GM10248 (cell line): ENCODE data around the gene LRRC8A.

Experiments used
- CTCF ChIA-PET: fragments of 300-600 bp; sonication (Branson Sonifier 250); formaldehyde crosslinking; extraction: SDS; loops from one replicate; lab custom pipeline; 2021; ENCODE audit warnings: antibody characterized with exemption; lab: Yijun Ruan, JAX
- POLR2A ChIA-PET: fragments of 350-650 bp; sonication (Branson Sonifier 250); formaldehyde crosslinking; extraction: SDS; loops from one replicate; lab custom pipeline; 2020; ENCODE audit warnings: antibody characterized with exemption; lab: Yijun Ruan, JAX
- DNase-seq: peaks from one replicate; pipeline ENCODE4 v3.0.0; 2012; ENCODE audit errors: extremely low spot score
- CTCF ChIP-seq: IDR thresholded peaks from 2 replicates; pipeline ENCODE4 v1.5.1; 2012; ENCODE audit warnings: mild to moderate bottlenecking, low read depth; ENCODE audit errors: extremely low read depth, missing control alignments, control extremely low read depth

The LRRC8A gene

GRCh38 chr9:128895556-128895955 is 13.6 kb downstream of the LRRC8A start:
- ChIA-PET CTCF (interaction anchor here (1.5 kb wide), 1 partner anchor 33 kb away, joined by 7 read pairs; no protein-coding TSS in a partner anchor), POLR2A (no interaction called here)
- no peak for DNase-seq
- no peak for TF ChIP-seq CTCF

- ChIA-PET CTCF (interaction anchor here (1.4 kb wide), 1 partner anchor 29 kb away, joined by 5 read pairs; no protein-coding TSS in a partner anchor), POLR2A (no interaction called here)
- TF ChIP-seq CTCF, result no peak
- no peak for DNase-seq
These were observed 16.4 kb downstream of the LRRC8A start for GRCh38 chr9:128898382-128898781.

GRCh38 chr9:128898845-128899565 is 17.1 kb downstream of the LRRC8A start:
- POLR2A ChIA-PET, result no interaction called here
- DNase-seq, result no peak
- CTCF ChIA-PET, result interaction anchor here (1.4 kb wide), 1 partner anchor 28 kb away, joined by 5 read pairs; no protein-coding TSS in a partner anchor
- TF ChIP-seq CTCF, result no peak

GRCh38 chr9:128899566-128900322 is 17.8 kb downstream of the LRRC8A start:
- ChIA-PET CTCF (interaction anchor here (1.4 to 1.6 kb wide), 2 partner anchors 9 to 28 kb away, joined by 5 read pairs; no protein-coding TSS in a partner anchor), POLR2A (no interaction called here)
- peak; percentile 43 for DNase-seq
- TF ChIP-seq CTCF, result no peak

GRCh38 chr9:128901379-128901778 is 19.4 kb downstream of the LRRC8A start:
- no peak for TF ChIP-seq CTCF
- CTCF ChIA-PET, result interaction anchor here (0.9 kb wide), 1 partner anchor 27 kb away, joined by 4 read pairs; no protein-coding TSS in a partner anchor
- no peak for DNase-seq
- POLR2A ChIA-PET, result no interaction called here

GRCh38 chr9:128901822-128902221 is 19.9 kb downstream of the LRRC8A start:
- POLR2A ChIA-PET, result no interaction called here
- CTCF ChIA-PET, result interaction anchor here (0.7 to 1.5 kb wide), 2 partner anchors 22 to 26 kb away, joined by 3 to 8 read pairs; no protein-coding TSS in a partner anchor
- DNase-seq, result no peak
- TF ChIP-seq CTCF, result no peak
